Measurements from ENCODE around the gene PECR. TPM values are rescaled to one million over a fixed set of nuclear protein-coding genes. Genes with fewer than 3 reads are reported as not detected.

The PECR gene
- total and polyA plus RNA-seq, 2 of the 13 experiments (the other 11 are each of a cell fraction or from before 2014, with no cell fraction given): 151 to 153 TPM

DNA sequence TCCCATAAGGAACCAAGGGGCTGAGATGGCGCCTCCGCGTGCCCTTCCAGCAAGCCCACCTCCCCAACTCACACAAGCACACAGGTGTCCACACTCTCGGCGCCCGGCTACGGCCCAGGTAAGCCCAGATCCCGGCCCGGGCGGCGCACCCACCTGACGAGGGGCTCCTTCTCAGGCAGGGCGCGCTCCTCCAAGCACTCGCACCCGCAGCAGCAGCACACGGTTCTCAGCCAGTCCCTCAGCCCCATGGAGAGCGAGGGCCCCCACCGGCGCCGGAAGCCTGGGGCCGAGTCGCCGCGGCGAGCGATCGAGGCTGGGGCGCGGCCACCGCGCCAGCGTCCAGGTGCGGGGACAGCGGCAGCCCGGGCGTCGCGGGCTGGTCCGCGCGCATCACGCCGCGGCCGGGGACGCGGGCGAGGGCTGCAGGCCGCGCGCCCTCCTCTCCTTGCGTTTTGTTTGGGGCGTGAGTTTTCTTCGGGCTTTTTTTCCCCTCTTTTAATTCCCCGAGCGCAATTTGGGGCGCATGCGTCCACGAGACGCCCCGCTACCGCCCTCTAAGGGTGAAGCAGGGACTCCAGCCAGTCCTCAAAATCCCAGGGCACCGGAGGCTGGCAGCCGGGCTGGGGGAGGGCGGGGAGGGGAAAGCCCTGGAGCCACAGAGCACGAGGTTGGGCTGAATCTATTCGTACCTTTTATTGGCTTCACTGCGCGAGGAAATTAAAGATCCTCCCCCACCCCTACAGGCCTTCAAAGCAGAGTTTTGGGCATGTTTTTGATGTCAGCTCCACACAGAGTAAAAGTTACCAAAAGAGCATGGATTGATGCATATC, 68.3 kb downstream of the PECR start, which contains the start of gene MREG (continued):
- no peak for TF ChIP-seq NFAT5 (CRISPR knock-in tag; IDR thresholded peaks at IDR 0.05)
- TF ChIP-seq ZNF317 (CRISPR knock-in tag; IDR thresholded peaks at IDR 0.05): no peak
- no peak for TF ChIP-seq NFE2L2 (IDR thresholded peaks at IDR 0.05; ENCODE audit: low read length)
- TF ChIP-seq, protein P1, sequence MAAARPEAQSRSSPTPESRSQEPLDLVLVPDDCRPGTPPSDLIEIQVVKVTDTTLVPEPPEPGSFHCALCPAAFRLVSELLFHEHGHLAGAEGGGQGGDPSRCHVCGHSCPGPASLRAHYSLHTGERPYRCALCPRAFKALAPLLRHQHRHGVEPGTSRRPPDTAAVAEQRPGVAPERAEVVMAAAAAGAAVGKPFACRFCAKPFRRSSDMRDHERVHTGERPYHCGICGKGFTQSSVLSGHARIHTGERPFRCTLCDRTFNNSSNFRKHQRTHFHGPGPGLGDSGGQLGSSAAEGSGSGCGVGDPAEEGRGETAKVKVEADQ (CRISPR knock-in tag; IDR thresholded peaks at IDR 0.05; ENCODE audit: borderline replicate concordance): no peak; the same call in 1 of the 2 replicates
- TF ChIP-seq, protein P2, sequence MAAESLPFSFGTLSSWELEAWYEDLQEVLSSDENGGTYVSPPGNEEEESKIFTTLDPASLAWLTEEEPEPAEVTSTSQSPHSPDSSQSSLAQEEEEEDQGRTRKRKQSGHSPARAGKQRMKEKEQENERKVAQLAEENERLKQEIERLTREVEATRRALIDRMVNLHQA (CRISPR knock-in tag; IDR thresholded peaks at IDR 0.05): no peak
- TF ChIP-seq ZNF136 (CRISPR knock-in tag; IDR thresholded peaks at IDR 0.05; ENCODE audit: low read depth): no peak
- TF ChIP-seq, protein P3, sequence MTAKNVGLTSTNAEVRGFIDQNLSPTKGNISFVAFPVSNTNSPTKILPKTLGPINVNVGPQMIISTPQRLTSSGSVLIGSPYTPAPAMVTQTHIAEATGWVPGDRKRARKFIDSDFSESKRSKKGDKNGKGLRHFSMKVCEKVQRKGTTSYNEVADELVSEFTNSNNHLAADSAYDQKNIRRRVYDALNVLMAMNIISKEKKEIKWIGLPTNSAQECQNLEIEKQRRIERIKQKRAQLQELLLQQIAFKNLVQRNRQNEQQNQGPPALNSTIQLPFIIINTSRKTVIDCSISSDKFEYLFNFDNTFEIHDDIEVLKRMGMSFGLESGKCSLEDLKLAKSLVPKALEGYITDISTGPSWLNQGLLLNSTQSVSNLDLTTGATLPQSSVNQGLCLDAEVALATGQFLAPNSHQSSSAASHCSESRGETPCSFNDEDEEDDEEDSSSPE (CRISPR knock-in tag; IDR thresholded peaks at IDR 0.05): no peak
- TF ChIP-seq, protein P4, sequence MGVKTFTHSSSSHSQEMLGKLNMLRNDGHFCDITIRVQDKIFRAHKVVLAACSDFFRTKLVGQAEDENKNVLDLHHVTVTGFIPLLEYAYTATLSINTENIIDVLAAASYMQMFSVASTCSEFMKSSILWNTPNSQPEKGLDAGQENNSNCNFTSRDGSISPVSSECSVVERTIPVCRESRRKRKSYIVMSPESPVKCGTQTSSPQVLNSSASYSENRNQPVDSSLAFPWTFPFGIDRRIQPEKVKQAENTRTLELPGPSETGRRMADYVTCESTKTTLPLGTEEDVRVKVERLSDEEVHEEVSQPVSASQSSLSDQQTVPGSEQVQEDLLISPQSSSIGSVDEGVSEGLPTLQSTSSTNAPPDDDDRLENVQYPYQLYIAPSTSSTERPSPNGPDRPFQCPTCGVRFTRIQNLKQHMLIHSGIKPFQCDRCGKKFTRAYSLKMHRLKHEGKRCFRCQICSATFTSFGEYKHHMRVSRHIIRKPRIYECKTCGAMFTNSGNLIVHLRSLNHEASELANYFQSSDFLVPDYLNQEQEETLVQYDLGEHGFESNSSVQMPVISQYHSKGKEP (CRISPR knock-in tag; IDR thresholded peaks at IDR 0.05): no peak
- TF ChIP-seq, protein P5, sequence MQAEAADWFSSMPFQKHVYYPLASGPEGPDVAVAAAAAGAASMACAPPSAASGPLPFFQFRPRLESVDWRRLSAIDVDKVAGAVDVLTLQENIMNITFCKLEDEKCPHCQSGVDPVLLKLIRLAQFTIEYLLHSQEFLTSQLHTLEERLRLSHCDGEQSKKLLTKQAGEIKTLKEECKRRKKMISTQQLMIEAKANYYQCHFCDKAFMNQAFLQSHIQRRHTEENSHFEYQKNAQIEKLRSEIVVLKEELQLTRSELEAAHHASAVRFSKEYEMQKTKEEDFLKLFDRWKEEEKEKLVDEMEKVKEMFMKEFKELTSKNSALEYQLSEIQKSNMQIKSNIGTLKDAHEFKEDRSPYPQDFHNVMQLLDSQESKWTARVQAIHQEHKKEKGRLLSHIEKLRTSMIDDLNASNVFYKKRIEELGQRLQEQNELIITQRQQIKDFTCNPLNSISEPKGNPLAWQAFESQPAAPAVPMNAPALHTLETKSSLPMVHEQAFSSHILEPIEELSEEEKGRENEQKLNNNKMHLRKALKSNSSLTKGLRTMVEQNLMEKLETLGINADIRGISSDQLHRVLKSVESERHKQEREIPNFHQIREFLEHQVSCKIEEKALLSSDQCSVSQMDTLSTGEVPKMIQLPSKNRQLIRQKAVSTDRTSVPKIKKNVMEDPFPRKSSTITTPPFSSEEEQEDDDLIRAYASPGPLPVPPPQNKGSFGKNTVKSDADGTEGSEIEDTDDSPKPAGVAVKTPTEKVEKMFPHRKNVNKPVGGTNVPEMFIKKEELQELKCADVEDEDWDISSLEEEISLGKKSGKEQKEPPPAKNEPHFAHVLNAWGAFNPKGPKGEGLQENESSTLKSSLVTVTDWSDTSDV (CRISPR knock-in tag; IDR thresholded peaks at IDR 0.05): peak; percentile 87; the same call in 1 of the 2 replicates
- no peak for TF ChIP-seq PPARG (CRISPR knock-in tag; conservative IDR thresholded peaks at IDR 0.05)
- peak; percentile 77 for TF ChIP-seq RBFOX2 (IDR thresholded peaks at IDR 0.05; ENCODE audit: low read depth, low read length)
